VCaP (cell line): ENCODE measurements around the gene TSEN54.

ENCODE experiments used
- H3K27ac ChIP-seq: fragments of 450-650 bp; 2 replicates; pipeline ENCODE4 v1.5.1; 2017
- CTCF ChIP-seq: fragments of 450-650 bp; conservative IDR thresholded peaks from 2 replicates; pipeline ENCODE4 v1.5.1; 2017; ENCODE audit warnings: mild to moderate bottlenecking, moderate library complexity

The TSEN54 gene

DNA sequence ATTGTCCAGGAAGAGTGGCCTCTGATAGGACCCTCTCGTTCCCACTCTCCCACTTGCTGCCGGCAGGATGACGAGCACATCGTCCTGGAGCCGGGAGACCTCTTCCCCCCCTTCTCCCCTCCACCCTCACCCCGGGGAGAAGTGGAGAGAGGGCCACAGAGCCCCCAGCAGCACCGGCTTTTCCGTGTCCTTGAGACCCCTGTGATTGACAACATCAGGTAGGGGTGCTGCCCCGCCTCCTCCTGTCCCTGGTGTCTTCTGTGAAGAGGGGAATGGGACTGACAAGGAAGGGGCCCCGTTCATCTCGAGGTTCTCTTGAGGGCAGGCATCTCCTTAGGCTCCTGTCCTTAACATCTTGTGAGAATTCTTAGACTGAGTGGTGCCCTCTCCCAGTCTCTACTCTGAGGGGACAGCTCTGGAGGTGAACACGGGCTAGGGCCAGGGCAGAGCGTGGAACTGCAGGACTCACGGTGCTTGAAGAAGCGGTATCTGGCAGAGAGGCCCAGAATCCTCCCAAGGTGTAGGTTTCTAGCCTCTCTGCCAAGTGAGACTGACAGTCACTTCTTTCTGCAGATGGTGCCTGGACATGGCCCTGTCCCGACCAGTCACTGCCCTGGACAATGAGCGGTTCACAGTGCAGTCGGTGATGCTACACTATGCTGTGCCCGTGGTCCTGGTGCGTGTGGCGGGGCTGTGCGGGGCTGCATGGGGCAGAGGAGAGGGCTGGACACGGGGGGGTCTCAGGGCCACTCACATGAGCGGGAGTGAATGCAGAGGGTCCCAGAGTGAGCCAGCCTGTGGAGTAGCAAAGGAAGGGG lies 27.4 kb upstream of the TSEN54 start:
- TF ChIP-seq CTCF: no peak
- H3K27ac ChIP-seq: no peak overlapping the region

GRCh38 chr17:75489511-75489955 lies 26.8 kb upstream of the TSEN54 start:
- TF ChIP-seq CTCF: no peak
- no peak overlapping the region for H3K27ac ChIP-seq

DNA sequence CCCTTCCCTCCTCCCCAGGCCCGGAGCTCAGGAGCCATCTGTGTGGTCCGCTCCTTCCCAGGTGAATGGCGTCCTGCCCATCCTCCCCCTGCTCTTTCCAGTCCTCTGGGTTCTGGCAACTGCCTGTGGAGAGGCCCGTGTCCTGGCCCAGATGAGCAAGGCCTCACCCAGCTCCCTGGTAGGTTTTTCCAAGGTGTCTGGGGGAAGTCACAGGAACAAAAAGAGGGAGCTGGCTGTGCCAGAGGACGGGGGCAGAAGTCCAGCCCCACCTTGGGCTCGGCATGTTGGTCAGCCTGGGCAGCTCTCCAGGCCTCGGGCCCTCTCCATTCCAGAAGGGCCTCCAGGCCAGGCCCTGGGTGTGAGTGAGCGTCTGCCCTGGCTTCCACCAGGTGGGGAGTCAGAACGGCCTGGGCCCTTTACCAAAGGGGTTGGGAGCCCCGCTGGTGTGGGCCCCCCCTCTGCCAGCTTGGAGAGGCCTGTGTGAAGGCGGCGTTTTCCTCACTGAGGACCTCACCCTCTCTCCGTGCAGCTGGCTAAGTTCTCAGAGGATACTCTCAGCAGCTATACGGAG lies 26.1 kb upstream of the TSEN54 start:
- no peak overlapping the region for H3K27ac ChIP-seq
- no peak for TF ChIP-seq CTCF

DNA sequence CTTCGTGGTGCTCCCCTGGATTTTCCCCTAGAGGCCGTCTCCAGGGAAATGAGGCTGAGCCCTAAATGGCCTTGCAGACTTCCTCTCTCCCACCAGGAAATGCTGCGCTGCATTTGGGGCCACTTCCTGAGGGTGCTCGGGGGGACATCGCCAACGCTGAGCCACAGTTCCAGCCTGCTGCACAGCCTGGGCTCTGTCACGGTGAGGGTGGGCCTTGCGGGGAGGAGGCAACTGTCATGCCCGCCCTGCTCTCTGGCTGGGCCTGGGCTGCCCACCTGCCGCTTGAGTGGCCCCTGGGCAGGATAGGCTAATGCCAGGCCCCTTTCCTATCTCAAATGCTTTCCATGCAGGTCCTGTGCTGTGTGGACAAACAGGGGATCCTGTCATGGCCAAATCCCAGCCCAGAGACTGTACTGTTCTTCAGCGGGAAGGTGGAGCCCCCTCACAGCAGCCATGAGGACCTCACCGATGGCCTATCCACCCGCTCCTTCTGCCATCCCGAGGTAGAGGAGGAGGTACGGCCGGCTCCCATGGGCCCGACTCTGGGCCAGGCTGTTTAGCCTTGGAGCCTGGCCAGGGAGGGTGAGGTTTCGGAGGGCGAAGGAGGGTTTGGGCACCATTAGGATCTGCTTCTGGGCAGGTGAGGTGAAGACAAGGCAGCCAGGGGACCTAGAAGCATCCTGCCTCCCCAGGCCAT lies 25.2 kb upstream of the TSEN54 start:
- no peak for TF ChIP-seq CTCF
- no peak overlapping the region for H3K27ac ChIP-seq

DNA sequence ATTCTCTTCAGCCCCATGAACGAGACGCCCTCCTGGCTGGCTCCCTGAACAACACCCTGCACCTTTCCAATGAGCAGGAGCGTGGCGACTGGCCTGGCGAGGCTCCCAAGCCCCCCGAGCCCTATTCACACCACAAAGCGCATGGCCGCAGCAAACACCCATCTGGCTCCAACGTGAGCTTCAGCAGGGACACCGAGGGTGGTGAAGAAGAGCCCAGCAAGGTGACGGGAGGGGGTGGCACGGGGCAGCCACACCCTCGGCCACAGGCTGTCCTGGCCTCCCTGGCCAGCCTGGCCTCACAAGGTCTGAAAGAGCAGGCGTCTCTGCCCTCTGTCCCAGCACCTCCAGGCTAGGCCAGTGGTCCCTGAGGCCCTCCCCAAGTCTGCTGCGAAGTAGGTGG lies 24.6 kb upstream of the TSEN54 start:
- H3K27ac ChIP-seq: no peak overlapping the region
- TF ChIP-seq CTCF: no peak

DNA sequence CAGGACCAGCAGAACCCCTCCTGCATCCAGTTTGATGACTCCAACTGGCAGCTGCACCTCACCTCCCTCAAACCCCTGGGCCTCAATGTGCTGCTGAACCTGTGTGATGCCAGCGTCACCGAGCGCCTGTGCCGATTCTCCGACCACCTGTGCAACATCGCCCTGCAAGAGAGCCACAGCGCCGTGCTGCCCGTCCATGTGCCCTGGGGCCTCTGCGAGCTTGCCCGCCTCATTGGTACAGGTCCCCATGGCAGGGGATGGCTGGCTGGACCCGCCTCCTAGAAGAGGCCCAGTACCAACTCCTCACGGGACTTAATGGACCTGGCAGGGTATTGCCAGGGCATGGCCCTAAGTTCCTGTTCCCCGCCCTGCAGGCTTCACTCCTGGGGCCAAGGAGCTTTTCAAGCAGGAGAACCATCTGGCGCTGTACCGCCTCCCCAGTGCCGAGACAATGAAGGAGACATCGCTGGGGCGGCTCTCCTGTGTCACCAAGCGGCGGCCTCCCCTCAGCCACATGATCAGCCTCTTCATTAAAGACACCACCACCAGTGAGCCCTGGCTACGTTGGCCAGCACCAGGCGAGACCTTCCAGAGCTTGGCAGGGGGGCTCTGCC lies 23.7 kb upstream of the TSEN54 start:
- TF ChIP-seq CTCF: no peak
- no peak overlapping the region for H3K27ac ChIP-seq
